Subcutaneous adipose tissue (tissue), 4 donors: ENCODE measurements around the gene ADGRE1. TPM values are rescaled to one million over a fixed set of nuclear protein-coding genes. Genes with fewer than 3 reads are reported as not detected.

Experiments
- total RNA-seq, 4 donors: library from RNA; depleted of rRNA; stranded (reverse); fragments of >200 nt; gene quantifications; one replicate each; pipeline ENCODE4 v1.1.0, GENCODE V29; 2016
- TF ChIP-seq, protein P1 (sequence below): fragments of 450-650 bp; IDR thresholded peaks from one replicate; pipeline ENCODE4 v1.5.1; 2016; ENCODE audit warnings: low read depth, mild to moderate bottlenecking, control low read depth, antibody characterized with exemption, moderate library complexity

The ADGRE1 gene
- total RNA-seq, 4 donors from 2014 or later, result 0.17 TPM; not detected in 3

DNA sequence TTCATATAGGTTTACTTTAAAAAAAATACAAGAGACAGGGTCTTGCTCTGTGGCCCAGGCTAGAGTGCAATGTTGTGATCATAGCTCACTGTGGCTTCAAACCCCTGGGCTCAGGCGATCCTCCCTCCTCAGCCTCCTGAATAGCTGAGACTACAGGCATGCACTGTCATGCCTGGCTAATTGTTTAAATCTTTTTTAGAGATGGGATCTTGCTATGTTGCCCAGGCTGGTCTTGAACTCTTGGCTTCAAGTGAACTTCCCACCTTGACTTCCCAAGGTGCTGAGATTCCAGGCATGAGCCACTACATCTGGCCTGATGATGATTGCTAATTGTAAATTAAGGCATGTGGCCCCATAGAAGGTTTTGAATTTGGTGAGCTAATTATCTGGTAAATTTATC lies 35.4 kb upstream of the ADGRE1 start:
- TF ChIP-seq, protein P1, sequence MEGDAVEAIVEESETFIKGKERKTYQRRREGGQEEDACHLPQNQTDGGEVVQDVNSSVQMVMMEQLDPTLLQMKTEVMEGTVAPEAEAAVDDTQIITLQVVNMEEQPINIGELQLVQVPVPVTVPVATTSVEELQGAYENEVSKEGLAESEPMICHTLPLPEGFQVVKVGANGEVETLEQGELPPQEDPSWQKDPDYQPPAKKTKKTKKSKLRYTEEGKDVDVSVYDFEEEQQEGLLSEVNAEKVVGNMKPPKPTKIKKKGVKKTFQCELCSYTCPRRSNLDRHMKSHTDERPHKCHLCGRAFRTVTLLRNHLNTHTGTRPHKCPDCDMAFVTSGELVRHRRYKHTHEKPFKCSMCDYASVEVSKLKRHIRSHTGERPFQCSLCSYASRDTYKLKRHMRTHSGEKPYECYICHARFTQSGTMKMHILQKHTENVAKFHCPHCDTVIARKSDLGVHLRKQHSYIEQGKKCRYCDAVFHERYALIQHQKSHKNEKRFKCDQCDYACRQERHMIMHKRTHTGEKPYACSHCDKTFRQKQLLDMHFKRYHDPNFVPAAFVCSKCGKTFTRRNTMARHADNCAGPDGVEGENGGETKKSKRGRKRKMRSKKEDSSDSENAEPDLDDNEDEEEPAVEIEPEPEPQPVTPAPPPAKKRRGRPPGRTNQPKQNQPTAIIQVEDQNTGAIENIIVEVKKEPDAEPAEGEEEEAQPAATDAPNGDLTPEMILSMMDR, result no peak

DNA sequence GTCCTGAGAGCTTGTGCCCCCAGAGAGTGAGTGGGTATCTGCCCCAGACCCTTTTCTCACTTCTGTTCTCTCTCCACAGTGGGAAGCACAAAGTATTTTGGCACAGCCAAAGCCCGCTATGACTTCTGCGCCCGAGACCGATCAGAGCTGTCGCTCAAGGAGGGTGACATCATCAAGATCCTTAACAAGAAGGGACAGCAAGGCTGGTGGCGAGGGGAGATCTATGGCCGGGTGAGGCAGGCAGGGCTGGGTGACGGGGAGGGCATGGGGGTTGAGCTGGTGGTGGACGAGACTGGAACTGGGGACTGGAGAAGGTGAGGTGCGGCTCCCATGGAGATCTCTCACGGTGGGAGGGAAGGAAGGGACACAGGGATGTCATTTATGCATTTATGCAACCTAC lies 33.5 kb upstream of the ADGRE1 start:
- TF ChIP-seq, protein P1, result no peak

GRCh38 chr19:6854758-6855157 lies 32.6 kb upstream of the ADGRE1 start:
- TF ChIP-seq, protein P1, result no peak

DNA sequence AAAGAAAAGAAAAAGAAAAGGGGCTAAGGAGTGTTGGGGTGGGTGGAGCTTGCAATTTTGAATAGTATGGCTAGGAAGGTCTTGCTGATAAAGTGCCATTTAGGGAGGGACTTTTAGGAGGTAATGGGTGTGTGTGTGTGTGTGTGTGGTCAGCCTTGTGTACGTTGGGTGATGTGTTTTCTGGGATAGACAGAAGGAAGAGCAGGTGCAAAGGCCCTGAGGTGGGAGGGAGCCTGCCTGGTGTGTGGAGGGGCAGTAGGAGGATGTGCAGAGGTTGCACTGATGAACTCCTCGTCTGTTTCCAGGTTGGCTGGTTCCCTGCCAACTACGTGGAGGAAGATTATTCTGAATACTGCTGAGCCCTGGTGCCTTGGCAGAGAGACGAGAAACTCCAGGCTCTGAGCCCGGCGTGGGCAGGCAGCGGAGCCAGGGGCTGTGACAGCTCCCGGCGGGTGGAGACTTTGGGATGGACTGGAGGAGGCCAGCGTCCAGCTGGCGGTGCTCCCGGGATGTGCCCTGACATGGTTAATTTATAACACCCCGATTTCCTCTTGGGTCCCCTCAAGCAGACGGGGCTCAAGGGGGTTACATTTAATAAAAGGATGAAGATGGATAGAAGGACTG lies 30.5 kb upstream of the ADGRE1 start:
- TF ChIP-seq, protein P1, result no peak

DNA sequence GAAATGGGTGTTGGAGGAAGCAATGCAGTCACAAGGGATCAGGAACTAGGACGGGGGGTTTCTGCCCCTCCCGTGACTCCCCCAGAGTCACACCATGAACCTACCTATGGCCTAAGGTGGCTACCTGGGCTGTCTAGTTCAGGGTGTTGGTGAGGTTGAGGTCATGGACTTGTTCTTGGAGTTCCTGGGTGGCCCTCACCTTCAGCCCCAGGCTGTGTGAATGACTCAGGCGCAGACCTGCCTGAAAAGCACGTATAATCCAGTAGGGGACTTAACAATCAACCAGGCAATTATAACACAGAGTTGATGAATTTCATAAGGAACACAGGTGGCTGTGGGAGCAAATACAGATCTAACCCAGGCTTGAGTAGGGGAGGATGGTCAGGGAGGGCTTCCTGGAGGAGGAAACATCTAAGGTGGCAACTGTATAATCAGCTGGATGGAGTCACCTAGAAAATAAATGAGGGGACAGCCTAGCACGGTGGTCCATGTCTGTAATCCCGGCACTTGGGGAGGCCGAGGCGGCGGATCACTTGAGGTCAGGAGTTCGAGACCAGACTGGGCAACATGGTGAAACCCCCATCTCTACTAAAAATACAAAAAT lies 25.6 kb upstream of the ADGRE1 start:
- TF ChIP-seq, protein P1, result no peak

DNA sequence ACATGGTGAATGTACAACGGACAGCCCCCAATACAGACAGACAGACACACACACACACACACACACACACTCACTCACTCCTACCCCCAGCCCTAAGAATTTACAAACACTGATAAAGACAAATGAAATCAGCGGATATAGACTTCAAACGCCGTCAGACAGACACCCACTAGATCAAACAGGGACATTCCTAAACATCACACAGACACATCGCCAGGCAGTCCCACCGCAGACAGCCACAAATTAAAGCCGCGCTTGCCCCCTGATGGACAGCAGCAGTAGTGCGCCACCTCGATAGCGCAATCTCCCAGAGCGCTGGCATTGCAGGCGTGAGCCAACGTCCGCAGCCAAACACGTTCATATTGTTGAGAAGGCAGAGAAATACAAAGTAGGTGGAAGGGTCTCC lies 24.7 kb upstream of the ADGRE1 start:
- TF ChIP-seq, protein P1, result no peak

GRCh38 chr19:6864325-6864940 lies 22.9 kb upstream of the ADGRE1 start:
- TF ChIP-seq, protein P1, result no peak
